LNCAP (cell line): Measurements from ENCODE around the gene KCNJ13.

Source experiments
- TF ChIP-seq, protein P1 (sequence below): fragments of 450-650 bp; IDR thresholded peaks from 2 replicates; pipeline ENCODE4 v1.5.1; 2017; ENCODE audit warnings: mild to moderate bottlenecking

The KCNJ13 gene

DNA sequence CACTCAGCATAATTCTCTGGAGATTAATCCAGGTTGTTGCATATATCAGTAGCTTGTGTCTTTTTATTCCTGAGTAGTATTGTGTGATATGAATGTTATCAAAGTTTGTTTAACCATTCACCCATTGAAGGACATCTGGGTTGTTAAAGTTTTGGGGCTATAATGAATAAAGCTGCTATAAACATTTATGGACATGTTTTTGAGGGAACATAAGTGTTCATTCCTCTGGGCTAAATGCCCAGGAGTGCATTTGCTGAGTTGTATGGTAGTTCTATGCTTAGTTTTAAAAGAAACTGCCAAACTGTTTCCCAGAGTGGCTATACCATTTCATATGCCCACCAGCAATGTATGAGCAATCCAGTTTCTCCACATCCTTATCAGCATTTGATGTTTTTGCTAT, 21.8 kb upstream of the KCNJ13 start:
- TF ChIP-seq, protein P1, sequence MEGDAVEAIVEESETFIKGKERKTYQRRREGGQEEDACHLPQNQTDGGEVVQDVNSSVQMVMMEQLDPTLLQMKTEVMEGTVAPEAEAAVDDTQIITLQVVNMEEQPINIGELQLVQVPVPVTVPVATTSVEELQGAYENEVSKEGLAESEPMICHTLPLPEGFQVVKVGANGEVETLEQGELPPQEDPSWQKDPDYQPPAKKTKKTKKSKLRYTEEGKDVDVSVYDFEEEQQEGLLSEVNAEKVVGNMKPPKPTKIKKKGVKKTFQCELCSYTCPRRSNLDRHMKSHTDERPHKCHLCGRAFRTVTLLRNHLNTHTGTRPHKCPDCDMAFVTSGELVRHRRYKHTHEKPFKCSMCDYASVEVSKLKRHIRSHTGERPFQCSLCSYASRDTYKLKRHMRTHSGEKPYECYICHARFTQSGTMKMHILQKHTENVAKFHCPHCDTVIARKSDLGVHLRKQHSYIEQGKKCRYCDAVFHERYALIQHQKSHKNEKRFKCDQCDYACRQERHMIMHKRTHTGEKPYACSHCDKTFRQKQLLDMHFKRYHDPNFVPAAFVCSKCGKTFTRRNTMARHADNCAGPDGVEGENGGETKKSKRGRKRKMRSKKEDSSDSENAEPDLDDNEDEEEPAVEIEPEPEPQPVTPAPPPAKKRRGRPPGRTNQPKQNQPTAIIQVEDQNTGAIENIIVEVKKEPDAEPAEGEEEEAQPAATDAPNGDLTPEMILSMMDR: no peak

DNA sequence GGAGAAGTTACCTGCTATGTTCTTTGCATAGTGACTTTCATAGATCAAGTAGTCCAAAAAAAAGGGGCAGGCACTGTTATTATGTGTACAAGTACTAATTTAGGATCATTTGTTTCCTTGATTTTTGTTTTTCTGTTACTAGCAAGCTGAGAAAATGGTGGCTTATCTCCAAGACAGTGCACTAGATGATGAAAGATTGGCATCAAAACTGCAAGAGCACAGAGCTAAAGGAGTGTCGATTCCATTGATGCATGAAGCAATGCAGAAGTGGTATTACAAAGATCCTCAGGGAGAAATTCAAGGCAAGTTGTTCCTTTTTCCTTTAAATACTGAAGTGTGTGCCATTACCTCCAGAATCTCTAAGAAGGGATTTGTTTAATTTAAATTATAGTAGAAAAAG, 19.6 kb upstream of the KCNJ13 start:
- TF ChIP-seq, protein P1: no peak

DNA sequence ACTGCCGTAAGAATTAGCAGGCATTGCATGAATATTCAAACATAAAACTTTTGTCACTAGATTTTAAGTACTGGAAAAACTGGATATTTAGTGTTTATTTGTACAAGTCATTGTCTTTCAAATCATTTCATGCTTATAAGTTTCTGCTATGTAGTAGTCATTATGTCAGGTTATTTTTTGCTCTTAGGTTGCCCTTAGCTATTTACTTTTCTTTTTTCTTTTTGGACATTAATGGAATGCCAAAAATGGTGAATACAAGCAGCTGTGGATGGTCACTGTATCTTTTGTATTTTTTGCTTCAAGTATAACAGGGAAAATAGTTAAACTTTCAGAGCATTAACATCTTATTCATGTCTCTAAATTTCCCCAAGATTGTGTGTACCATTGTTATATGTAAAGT, 18.6 kb upstream of the KCNJ13 start:
- TF ChIP-seq, protein P1: no peak

DNA sequence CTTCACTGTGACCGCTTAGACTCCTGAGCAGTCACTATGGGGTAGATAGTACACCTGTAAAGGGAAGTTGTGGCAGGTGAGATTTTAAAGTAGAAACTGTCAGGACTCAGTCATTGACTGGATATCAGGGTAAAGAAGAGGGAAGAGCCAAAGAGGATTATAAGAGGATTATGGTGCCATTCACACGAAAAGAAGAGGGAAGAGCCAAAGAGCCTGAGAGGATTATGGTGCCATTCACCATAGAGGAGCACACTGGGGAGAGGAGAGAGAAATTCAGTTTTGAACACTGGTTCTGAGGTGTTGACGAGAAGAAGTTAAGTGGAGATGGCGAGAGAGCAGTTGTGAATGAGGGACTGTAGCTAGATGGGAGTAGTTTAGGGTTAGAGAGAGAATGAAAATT, 16.9 kb upstream of the KCNJ13 start:
- TF ChIP-seq, protein P1: no peak

DNA sequence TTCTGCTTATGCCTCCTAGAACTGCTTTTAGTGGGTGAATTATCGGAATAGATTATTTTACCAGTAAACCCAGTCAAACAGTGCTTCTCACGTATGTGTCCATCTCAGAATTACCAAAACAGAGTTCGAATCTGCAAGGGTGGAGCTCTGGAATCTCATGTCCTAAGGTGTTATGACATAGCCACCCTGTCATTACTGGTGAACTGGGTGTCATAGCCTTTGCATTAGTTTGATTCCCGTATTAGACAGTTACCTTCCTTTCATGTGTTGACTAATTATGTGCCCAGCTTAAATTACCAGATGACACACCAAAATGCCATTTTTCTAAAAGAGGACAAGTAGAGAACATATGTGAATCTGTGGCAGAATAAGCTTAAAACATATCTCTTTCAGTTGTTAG, 15.2 kb upstream of the KCNJ13 start:
- TF ChIP-seq, protein P1: no peak

DNA sequence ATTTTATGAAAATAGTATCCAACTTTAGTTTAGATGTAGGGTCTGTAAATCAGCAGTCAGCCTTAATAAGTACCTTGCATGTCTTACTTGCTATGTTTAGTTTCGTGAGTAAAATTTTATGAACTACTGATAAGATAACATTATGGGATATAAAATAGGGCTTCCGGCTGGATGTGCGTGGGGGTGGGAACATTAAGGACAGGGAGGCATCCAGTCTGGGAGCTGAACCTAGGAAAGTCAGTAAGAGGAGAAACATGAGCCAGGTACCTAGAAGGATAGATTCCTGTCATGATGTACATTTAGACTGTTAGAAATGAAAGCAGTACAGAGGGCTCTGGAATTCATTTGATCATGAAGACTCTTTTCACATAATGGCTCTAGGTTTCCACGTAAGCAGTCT, 12.7 kb upstream of the KCNJ13 start:
- TF ChIP-seq, protein P1: no peak

DNA sequence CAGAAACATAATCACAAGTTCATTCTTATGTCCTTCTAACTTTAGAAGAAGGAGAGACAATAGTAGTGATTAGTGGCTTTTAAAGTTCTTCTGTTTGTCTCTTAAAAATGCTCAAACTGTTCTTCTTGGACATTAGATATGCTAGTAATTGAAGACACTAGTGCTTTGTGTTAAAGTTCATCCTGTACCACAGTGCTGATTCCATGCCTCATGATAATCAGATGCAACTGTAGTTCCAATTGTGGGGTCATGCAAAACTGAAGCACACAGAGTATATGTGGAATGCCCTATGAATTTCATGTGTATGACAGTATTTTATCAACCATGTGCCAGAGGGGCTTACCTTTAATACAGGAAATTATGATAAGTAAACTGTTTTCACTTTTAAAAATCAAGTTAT, 11.4 kb upstream of the KCNJ13 start:
- TF ChIP-seq, protein P1: no peak

DNA sequence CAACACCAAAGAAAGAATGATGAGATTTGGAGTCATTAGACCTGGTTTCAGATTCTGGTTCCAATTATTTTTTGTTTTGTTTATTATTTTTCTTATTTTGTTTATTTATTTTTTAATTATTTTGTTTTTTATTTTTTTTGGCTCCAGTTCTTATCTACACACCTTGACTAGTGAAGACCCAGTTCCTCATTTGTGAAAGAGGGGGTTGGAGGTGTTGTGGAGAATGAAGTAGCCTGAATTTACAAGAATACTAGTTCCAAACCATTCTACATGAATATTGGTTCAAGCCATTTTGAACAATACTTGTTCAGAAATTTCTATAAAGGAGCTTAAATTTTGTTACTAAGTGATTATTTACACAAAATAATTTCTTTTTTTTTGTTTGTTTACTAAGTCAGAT, 6.9 kb upstream of the KCNJ13 start:
- TF ChIP-seq, protein P1: no peak
